Esophagus muscularis mucosa (tissue), 4 donors: Measurements from ENCODE around the gene DHX30. TPM values are rescaled to one million over a fixed set of nuclear protein-coding genes. Genes with fewer than 3 reads are reported as not detected.

Experiments
- DNase-seq: peaks from one replicate; pipeline ENCODE4 v3.0.0-alpha.2; 2017; ENCODE audit errors: extremely low spot score
- H3K27ac ChIP-seq, 4 donors: fragments of 200-600 bp; sonication (generic); replicated peaks in 1 of 4; 1 replicate in 3 of 4; 2 replicates in 1 of 4; pipeline ENCODE4 v1.5.1; 2016 to 2019; ENCODE audit warnings: mild to moderate bottlenecking in 1 of 4
- H3K27me3 ChIP-seq, 4 donors: fragments of 200-600 bp; sonication (generic); one replicate each; pipeline versions ENCODE4 v1.5.1 to v1.6.0; 2016 to 2019
- H3K36me3 ChIP-seq, 4 donors: fragments of 200-600 bp; sonication (generic); one replicate each; pipeline ENCODE4 v1.5.1; 2016 to 2019
- H3K4me1 ChIP-seq, 4 donors: fragments of 200-600 bp; sonication (generic); one replicate each; pipeline ENCODE4 v1.5.1; 2016 to 2019
- H3K4me3 ChIP-seq, 4 donors: fragments of 200-600 bp; sonication (generic); 1 replicate in 2 of 4; 2 replicates in 2 of 4; pipeline ENCODE4 v1.5.1; 2016 to 2019; ENCODE audit warnings: mild to moderate bottlenecking in 4 of 4, moderate library complexity in 1 of 4
- H3K9me3 ChIP-seq, 4 donors: fragments of 200-600 bp; sonication (generic); 1 replicate in 3 of 4; 2 replicates in 1 of 4; pipeline ENCODE4 v1.5.1; 2016 to 2019
- EP300 ChIP-seq: sonication (generic); formaldehyde crosslinking; IDR thresholded peaks from one replicate; pipeline ENCODE4 v1.6.1; 2017; ENCODE audit warnings: antibody characterized with exemption
- POLR2A ChIP-seq: fragments of 450-650 bp; IDR thresholded peaks from one replicate; pipeline ENCODE4 v1.6.1; 2017; ENCODE audit warnings: antibody characterized with exemption, moderate library complexity, mild to moderate bottlenecking, low read depth
- POLR2AphosphoS5 ChIP-seq, 2 donors: sonication (generic); formaldehyde crosslinking; IDR thresholded peaks; one replicate each; pipeline ENCODE4 v1.6.1; 2017; ENCODE audit warnings: antibody characterized with exemption in 2 of 2
- WGBS: methylation state at CpG from one replicate; pipeline ENCODE4 v1.1.5; 2018; 5-methylcytosine and 5-hydroxymethylcytosine counted together
- intact Hi-C: fragments of 100-400 bp; cut with DNase I; formaldehyde crosslinking; loops from one replicate; pipeline ENCODE4 v1.15.1; 2023
- total RNA-seq, 4 donors: library from RNA; depleted of rRNA; stranded (reverse); fragments of >200 nt; gene quantifications; one replicate each; pipeline versions ENCODE4 v1.1.0 to v1.2.1, GENCODE V29; 2016
- TF ChIP-seq, protein P1 (sequence below), 3 experiments: fragments of 200-600 bp in 2 of 3; fragments of 450-650 bp in 1 of 3; sonication (generic) in 2 of 3; IDR thresholded peaks; one replicate each; pipeline ENCODE4 v1.5.1; 2017 to 2019; ENCODE audit warnings: antibody characterized with exemption in 3 of 3, mild to moderate bottlenecking in 2 of 3, moderate library complexity in 1 of 3

DHX30 gene
- total RNA-seq, 4 donors from 2014 or later = 54.4 to 99.3 (median 80.0) TPM

- no peaks in the 10 kb centered on the region for H3K36me3 ChIP-seq
- H3K4me3 ChIP-seq = peak overlapping the region; percentile 93 to 100 (median 98)
- no peaks in the 10 kb centered on the region for H3K27me3 ChIP-seq
- WGBS = under 1% methylated on average over 21 of the region's 54 CpGs
- H3K27ac ChIP-seq = peak overlapping the region; percentile 96 to 100 (median 98)
- TF ChIP-seq POLR2AphosphoS5 (IDR thresholded peaks at IDR 0.05) = peak in 1 of 2 donors; percentile 38
- TF ChIP-seq, protein P1, sequence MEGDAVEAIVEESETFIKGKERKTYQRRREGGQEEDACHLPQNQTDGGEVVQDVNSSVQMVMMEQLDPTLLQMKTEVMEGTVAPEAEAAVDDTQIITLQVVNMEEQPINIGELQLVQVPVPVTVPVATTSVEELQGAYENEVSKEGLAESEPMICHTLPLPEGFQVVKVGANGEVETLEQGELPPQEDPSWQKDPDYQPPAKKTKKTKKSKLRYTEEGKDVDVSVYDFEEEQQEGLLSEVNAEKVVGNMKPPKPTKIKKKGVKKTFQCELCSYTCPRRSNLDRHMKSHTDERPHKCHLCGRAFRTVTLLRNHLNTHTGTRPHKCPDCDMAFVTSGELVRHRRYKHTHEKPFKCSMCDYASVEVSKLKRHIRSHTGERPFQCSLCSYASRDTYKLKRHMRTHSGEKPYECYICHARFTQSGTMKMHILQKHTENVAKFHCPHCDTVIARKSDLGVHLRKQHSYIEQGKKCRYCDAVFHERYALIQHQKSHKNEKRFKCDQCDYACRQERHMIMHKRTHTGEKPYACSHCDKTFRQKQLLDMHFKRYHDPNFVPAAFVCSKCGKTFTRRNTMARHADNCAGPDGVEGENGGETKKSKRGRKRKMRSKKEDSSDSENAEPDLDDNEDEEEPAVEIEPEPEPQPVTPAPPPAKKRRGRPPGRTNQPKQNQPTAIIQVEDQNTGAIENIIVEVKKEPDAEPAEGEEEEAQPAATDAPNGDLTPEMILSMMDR (IDR thresholded peaks at IDR 0.05) = no peak
- intact Hi-C loops = no loop called here
- DNase-seq = no peak
- peaks cover 28 to 38% (median 36%) of the 10 kb centered on the region in 4 donors for H3K4me1 ChIP-seq
- H3K9me3 ChIP-seq = no peaks in the 10 kb centered on the region
Observed at GRCh38 chr3:47780741-47781684, 21.9 kb upstream of the DHX30 start.

DNA sequence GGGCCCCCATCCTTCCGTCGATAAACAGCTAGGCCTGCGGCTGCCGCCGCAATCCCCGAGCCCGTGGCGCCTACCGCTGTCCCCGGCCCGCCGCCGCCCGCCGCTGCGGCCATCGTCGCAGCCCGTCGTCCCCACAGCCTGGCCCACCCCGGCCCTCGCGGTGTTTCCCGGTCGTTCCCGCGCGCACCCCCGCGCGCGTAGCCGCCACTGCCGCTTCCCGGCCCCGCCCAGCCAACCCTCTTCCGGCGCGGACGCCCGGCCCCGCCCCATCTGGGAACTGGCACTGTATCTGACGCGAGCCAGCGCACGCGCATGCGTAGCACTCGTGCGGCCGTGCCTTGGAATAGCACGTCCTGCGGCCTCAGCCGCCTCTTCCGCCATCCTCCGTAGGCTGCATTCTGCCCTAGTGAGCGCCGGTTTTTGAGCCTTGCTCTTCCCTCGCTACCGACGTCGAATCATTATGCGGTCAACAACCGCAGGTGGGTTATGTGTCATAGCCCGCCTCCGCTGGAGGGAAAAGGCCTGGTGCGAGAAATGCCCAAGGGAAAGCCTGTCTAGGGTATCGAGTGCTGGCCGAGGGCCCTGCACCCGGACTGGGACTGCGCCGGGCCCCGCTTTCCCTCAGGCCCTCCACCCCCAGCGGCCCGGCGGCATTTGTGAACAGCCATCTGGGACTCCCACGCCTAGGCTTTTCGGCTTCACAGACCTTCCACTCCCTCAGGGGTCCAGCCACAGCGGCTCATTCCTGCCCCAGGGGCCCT is 21.1 kb upstream of the DHX30 start, which contains the start of gene SMARCC1:
SMARCC1 (minus strand) TSS at position 209 of the 761 bp plus-strand sequence; CDS start at position 113, 96 bp downstream.
- no peaks in the 10 kb centered on the region for H3K9me3 ChIP-seq
- WGBS = 1% methylated on average over 15 of the region's 79 CpGs
- H3K36me3 ChIP-seq = no peaks in the 10 kb centered on the region
- no peaks in the 10 kb centered on the region for H3K27me3 ChIP-seq
- TF ChIP-seq POLR2A = peak; percentile 80
- peak; percentile 99 for TF ChIP-seq POLR2AphosphoS5 (IDR thresholded peaks at IDR 0.05)
- TF ChIP-seq, protein P1 (IDR thresholded peaks at IDR 0.05) = peak in 2 of 3 experiments; percentile 22 to 40
- TF ChIP-seq EP300 = no peak
- intact Hi-C loops = no loop called here
- peak within 1 kb of the TSS; percentile 96 to 100 (median 98) for H3K27ac ChIP-seq
- peaks cover 28 to 38% (median 36%) of the 10 kb centered on the region in 4 donors for H3K4me1 ChIP-seq
- DNase-seq = peak; percentile 99
- H3K4me3 ChIP-seq = peak within 1 kb of the TSS; percentile 93 to 100 (median 98)

- TF ChIP-seq POLR2A = no peak
- TF ChIP-seq POLR2AphosphoS5 (IDR thresholded peaks at IDR 0.05) = no peak
- TF ChIP-seq EP300 = no peak
- TF ChIP-seq, protein P1 (IDR thresholded peaks at IDR 0.05) = no peak
- DNase-seq = no peak
- 67% methylated on average over 23 of the region's 23 CpGs for WGBS
- intact Hi-C loops = no loop called here
- Histone ChIP-seq H3K4me3 (peak overlapping the region; percentile 93 to 100 (median 98)), H3K27ac (peak overlapping the region; percentile 96 to 100 (median 98)), H3K27me3 (no peaks in the 10 kb centered on the region), H3K9me3 (no peaks in the 10 kb centered on the region), H3K36me3 (no peaks in the 10 kb centered on the region), H3K4me1 (peaks cover 28 to 38% (median 34%) of the 10 kb centered on the region in 4 donors)
Observed at GRCh38 chr3:47782446-47783308, 20.3 kb upstream of the DHX30 start.

GRCh38 chr3:47783673-47784072 is 19.3 kb upstream of the DHX30 start:
- Histone ChIP-seq H3K9me3 (no peaks in the 10 kb centered on the region), H3K4me3 (no peak overlapping the region)

More at GRCh38 chr3:47783673-47784072, 19.3 kb upstream of the DHX30 start:
- Histone ChIP-seq H3K27ac (peak overlapping the region in 1 of 4 donors; percentile 100), H3K36me3 (no peaks in the 10 kb centered on the region), H3K4me1 (peaks cover 29 to 37% (median 30%) of the 10 kb centered on the region in 4 donors), H3K27me3 (no peaks in the 10 kb centered on the region)
- intact Hi-C loops = no loop called here
- TF ChIP-seq POLR2A = no peak
- TF ChIP-seq EP300 = no peak
- no peak for TF ChIP-seq POLR2AphosphoS5 (IDR thresholded peaks at IDR 0.05)
- TF ChIP-seq, protein P1 (IDR thresholded peaks at IDR 0.05) = no peak
- DNase-seq = no peak
